Measurements from ENCODE around the gene CPXM1.

CPXM1 gene

DNA sequence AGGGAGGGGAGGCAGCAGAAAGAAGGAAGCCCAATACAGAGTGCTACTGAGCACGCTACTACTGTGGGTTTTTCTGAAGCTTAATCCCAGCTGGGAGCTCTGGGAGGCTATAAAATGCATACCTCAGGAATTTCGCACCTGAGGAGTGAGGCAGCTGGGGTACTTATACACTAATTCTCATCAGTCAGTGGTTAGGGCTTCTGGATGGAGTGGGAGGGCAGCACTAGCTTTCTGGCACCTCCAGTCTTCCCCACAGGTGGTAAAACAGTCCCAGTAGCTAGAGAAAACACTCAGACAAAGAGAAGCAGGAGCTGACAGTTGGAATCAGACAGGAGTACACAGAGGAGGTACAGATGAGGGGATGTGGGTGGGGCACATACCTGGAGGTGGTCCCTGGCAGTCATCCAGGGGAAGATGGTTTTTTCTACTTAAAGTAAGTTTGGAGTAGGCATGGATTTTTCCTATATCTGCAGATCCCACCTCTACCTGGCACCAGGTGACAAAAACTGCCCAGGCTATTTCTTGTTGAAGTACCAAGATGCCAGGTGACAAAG lies 37.8 kb downstream of the CPXM1 start:
- no peak for DNase-seq

DNA sequence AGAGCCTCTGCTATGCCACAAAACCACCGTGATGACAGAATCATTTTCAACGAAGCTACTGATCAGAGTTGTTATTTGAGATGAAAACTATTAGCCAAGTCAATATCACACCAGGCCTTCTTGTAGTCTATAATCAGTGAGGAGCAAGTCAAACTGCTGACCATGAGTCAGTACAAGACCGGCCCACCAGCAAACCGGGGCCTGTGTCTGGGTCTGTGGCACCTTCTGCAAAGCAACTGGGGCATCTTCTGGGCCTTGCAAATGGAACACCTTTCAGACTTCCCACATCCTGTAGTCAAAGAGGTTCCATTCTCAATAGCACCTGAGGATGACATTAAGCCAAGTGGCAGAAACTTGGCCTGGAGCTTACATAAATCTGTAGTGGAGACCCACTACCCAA lies 38.5 kb downstream of the CPXM1 start:
- no peak for DNase-seq

GRCh38 chr20:2760952-2761305 lies 39.5 kb downstream of the CPXM1 start:
- DNase-seq: no peak

- no peak for DNase-seq
Measured at GRCh38 chr20:2760297-2760951, 40.0 kb downstream of the CPXM1 start.

- no peak for DNase-seq
Measured at GRCh38 chr20:2759603-2760296, 40.7 kb downstream of the CPXM1 start.

DNA sequence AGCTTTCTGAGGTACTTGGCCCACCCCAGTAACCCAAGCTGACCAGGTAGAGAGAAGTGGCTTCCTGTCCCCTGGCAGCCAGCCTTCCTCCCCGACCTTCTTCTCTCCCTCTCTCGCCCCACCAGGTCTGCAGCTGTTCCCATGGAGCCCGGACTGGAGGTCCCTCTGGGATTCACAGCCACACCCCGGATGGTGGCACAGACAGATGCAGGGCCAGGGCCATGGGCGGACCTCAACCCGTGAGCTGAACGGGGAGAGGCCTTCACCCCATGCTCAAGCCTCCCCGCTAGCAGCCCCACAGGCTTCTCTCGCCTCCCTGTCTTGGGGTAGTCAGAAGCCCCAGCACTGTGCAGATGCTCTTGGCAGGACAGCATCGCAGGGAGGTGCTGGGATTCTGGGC lies 41.3 kb downstream of the CPXM1 start:
- no peak for DNase-seq

- no peak for DNase-seq
Measured at GRCh38 chr20:2757969-2758368, 42.5 kb downstream of the CPXM1 start.

DNA sequence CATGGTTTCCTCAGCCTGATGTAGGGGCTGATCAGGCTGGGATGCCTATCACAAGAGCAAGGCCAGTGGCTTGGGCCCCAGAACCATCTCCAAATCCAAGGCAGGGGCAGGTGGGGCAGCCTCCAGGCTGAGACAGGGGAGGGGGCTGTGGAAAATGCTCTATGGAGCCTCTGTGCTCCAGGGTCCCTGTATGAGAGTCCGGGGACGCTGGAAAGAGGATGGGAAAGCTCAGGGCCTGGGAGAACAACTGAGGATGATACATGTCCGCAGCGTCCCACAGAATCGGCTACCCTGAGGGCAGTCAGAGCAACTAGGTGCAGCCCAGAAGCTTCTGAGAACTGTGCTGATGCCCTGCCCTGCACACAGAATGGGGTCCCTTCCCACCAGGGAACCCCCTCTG lies 43.4 kb downstream of the CPXM1 start:
- no peak for DNase-seq

DNA sequence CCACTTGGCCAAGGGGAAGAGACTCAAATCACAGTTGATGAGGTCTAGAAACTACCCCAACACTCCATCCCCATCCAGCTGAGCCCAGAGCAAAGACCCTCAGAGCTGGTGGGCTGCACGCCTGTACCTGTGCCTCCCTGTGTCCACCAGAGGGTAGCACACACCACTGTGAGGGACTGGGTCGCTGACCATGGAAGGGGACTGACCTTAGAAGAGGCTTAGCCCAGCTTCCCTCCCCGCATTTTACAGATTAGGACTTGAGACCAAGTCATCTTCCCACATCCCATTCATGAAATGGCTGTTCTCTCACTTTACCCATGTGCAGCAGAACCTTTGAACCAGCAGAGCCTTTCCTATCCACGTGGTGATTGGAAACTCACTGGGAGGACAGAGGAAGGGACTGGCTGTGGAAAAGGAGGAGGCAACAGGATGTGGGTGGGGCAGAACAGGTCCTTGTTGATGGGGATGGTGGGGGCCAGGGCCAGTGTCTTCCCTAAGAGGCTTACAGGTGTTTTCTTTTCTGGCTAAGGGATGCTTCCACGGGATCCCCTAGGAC lies 44.3 kb downstream of the CPXM1 start:
- no peak for DNase-seq

DNA sequence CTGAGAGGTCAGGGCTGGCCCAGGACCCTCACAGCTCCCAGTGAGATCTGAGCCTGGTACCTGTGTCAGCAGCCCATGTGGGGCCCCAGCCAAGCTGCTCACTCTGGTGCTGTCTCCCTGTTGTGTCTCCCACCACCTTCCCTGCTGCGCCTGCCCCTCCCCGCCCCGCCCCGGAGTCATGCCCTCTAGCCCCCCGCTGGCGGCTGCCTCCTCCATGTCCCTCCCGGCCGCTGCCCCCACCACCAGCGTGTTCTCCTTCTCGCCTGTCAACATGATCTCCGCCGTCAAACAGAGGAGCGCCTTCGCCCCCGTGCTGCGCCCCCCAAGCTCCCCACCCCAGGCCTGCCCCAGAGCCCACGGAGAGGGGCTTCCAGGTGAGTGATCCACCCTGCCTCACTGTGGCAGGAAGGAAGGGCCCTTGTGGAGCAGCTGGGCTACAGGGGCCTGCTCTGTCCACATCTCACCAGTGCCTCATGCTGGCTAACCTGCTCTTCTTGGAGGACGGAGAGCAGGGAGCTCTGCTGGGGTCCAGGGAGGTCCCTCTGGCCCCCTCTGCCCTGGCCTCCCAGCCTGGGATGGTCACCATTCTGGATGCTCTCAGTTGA lies 44.9 kb downstream of the CPXM1 start:
- DNase-seq: no peak

- DNase-seq: no peak
Measured at GRCh38 chr20:2754424-2754823, 46.0 kb downstream of the CPXM1 start.

DNA sequence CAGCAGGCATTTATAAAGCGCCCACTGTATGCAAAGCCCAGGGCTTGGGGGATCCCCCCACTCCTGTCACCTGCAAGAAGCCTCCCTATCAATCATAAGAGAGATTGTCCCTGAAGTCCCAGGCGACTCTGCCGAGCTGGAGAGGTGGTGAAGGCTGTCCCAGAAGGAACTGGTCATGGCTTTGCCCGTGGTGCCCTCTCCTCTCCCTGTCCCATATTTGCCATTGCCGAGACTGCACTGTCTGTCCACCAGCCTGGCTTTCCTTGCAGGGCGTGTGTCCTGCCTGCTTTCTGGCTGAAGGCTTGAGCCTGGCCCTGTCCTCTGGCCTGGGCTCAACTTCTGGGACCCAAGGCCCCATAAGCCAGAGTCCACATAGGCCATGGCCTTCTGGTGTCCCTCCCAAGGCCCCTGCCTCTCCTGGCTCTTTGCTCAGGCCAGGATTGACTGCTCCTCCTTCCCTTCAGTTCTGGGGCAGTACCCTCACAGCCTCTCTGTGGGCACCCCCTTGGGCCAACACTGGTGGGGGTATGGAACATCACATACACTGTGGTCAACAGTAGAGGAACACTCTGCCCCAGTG lies 46.9 kb downstream of the CPXM1 start:
- no peak for DNase-seq

DNA sequence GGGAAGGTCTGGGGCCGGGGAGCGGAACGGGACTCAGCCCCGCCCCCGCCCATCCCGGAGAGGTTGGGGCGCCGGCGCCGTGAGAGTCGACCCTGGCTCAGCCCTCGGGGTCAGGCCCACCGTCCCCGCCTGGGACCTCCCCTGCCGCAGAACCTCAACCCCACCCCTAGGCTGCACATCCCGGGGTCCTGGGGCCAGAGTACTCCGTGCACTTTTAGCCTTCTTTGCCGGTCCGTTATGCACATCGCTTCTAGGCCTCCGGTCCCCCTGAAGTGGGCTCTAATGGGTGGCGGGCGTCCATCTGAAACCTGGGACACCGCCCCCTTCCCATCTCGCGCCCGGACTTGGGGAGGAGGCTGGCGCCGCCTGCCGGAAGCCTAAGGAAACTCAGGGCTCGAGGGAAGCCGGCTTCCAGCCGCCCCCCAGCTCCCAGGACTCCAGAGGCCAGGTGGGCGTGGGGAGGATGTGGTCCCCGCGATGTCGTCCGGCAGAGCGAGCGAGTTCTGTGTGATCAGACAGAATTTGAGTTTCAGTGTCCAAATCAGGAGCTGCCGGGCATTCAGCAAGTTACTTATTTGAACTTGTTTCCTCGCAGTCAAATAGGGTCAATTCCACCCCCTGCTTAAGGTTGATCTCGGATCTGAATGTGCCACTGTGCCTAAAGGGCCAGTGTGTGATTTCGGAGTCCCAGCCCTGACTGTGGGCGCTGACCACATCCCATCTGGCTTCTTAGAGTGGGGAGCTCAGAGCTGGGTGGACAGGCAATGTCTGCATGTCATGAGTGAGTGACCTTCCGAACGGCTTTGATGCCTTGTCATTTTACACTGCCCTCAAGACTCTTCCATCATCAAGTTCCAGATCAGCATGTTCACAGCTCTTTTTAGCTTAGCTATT lies 47.6 kb downstream of the CPXM1 start:
- no peak for DNase-seq

- DNase-seq: no peak
Measured at GRCh38 chr20:2751878-2752566, 48.4 kb downstream of the CPXM1 start.

DNA sequence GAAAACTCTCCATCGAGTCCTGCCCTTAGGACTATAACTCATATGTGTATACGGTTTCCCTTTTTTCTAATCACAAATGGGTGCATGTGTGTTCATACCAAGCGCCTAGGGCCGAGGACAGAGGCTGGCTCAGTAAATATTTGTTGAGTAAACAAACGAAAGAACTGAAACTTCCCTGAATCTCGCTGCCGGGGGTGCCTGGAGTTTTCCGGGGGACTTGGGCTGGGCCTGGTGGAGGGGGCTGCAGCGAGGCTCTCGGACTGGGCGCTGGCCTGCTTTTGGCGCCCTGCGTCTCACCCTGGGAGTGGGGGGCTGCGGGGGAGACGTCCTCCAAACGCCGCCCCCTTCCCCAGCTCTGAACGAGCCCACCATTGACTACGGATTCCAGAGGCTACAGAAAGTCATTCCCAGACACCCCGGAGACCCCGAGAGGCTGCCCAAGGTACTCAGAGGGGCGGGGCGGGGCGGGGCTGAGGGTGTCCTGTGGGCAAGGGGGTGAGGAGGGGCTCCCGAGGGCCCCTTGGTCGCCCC lies 49.0 kb downstream of the CPXM1 start:
- DNase-seq: no peak

DNA sequence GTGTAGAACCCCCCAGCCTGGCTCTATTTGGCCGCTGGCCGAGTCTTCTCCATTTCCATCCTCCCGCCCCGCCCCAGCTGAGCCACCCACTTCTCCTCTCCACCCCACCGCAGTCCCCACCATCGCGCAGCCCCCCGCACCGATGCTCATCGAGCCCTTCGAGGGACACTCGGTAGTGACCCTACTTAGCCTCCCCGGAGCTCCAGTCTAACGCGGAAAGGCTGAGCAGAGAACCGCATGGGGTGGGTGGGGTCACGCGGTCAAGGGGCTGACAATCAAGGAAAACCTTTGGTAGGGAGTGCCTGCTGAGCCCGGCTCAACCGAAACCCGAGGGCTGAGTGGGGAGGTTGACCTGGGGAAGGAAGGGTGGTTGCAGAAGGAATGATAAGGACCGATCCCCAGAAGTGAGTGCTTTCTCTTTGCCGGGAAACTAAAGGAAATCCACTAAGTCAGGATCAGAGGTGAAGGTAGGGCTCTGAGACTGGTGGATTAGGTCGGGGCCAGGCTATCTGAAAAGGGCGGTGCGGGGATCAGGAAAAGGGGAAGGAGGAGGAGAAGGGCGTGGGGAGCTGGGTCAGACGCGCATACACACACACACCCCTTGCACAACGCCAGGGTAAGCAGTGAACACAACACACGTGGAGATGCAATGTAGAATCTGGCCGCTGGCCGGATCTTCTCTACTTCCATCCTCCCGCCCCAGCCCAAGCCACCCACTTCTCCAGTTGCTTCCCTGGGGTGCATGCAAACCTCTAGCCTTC lies 49.8 kb downstream of the CPXM1 start:
- DNase-seq: no peak

DNA sequence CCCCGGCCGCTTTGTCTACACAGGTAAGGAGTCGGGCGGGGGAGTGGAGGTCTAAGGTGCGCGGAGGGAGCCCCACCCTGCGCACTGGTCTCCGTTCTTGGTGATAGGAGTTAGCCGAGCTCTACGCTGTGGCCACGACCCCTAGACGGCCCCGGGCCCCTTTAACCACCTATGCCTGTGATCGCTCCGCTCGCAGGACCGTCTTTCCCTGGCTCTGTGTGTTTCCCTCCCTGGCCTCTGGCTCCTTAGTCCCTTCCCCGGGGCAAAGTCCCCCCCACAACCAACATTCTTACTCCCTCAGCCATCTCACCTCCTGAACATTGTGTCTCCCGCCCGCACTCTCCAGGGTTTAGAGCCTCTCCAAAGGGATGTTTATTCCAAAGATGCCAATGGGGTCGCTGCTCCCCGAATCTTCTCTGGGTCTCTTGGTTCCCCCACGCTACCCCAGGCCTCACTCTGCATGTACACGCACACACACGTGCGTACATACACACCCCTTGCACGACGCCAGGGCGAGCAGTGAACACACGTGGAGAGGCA lies 50.4 kb downstream of the CPXM1 start:
- DNase-seq: no peak

GRCh38 chr20:2749343-2749950 lies 51.0 kb downstream of the CPXM1 start:
- no peak for DNase-seq

DNA sequence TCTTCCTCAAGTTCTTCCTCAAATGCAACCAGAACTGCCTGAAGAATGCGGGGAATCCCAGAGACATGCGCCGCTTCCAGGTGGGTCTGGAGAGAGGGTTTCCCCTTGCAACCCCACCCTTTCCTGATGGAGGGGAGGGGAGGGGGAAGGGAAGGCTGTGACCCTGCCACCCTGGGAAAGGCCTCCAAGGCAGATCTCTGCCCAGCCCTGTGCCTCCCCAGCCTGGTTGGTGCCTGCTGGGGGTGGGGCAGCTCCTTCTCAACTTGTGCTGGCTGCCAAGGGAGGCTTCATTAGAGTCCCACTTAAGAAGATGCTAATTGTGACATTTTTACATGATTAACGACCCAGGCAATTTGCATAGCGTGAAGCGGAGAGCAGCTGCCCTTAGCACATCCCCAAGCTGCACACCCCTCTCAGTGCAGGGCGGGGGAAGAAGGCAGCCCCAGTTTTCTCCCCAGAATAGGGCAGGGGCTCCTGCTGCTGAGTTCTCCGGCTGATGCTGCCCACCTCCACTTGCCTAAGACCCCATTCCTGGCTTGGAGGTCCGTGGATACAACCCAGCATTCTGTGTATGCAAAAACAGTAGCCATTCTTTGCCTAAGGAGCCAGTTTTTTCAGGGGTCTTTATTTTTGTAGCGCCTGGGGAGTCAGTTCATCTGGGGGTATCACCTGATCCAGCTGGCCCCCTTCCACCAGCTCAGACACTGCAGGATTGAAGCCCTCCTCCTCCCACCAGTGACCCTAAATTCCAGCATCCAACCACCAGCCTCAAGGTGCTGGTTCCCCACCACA lies 51.7 kb downstream of the CPXM1 start:
- no peak for DNase-seq
